Body of pancreas (tissue), 4 donors: ENCODE results near the gene CCDC158. TPM values are rescaled to one million over a fixed set of nuclear protein-coding genes. Genes with fewer than 3 reads are reported as not detected.

Experiments used
- ATAC-seq: fragments of 150-250 bp; one replicate; pipeline ENCODE4 v1.9.1; 2016
- DNase-seq, 4 donors: peaks; one replicate each; pipeline ENCODE4 v3.0.0-alpha.2; 2019
- H3K27ac ChIP-seq, 4 donors: fragments of 200-600 bp; sonication (generic); 1 replicate in 3 of 4; 2 replicates in 1 of 4; pipeline versions ENCODE4 v1.5.1 to v1.6.1; 2016 to 2019; ENCODE audit warnings: mild to moderate bottlenecking in 1 of 4, mixed read lengths in 1 of 4, moderate library complexity in 1 of 4
- H3K27me3 ChIP-seq, 2 donors: fragments of 200-600 bp; sonication (generic); one replicate each; pipeline ENCODE4 v1.6.0; 2016; ENCODE audit warnings: mild to moderate bottlenecking in 1 of 2
- H3K36me3 ChIP-seq, 2 donors: fragments of 200-600 bp; sonication (generic); replicated peaks in 1 of 2; 2 replicates each; pipeline ENCODE4 v1.5.1; 2016; ENCODE audit warnings: low read depth in 2 of 2; ENCODE audit not compliant: insufficient read depth in 1 of 2
- H3K4me1 ChIP-seq: fragments of 200-600 bp; sonication (generic); one replicate; pipeline ENCODE4 v1.6.0; 2016
- H3K4me3 ChIP-seq, 2 donors: fragments of 200-600 bp; sonication (generic); 1 replicate in 1 of 2; 2 replicates in 1 of 2; pipeline ENCODE4 v1.5.1; 2016 to 2019
- H3K9me3 ChIP-seq, 3 donors: fragments of 200-600 bp; sonication (generic); 1 replicate in 2 of 3; 2 replicates in 1 of 3; pipeline ENCODE4 v1.5.1; 2016
- POLR2A ChIP-seq, 3 donors: fragments of 450-650 bp; IDR thresholded peaks; one replicate each; pipeline ENCODE4 v1.6.1; 2016; ENCODE audit warnings: antibody characterized with exemption in 3 of 3, mild to moderate bottlenecking in 2 of 3
- WGBS, 2 donors: methylation state at CpG; one replicate each; pipeline ENCODE4 v1.1.5; 2017; 5-methylcytosine and 5-hydroxymethylcytosine counted together
- intact Hi-C: fragments of 100-400 bp; cut with DNase I; formaldehyde crosslinking; loops from one replicate; pipeline ENCODE4 v1.15.1; 2023
- total RNA-seq, 2 donors: library from RNA; depleted of rRNA; stranded (reverse); fragments of >200 nt; gene quantifications; one replicate each; pipeline ENCODE4 v1.1.0, GENCODE V29; 2016
- TF ChIP-seq, protein P1 (sequence below), 7 experiments: fragments of 450-650 bp in 4 of 7; fragments of 200-600 bp in 3 of 7; sonication (generic) in 3 of 7; IDR thresholded peaks; one replicate each; pipeline ENCODE4 v1.5.1; 2016 to 2019; ENCODE audit warnings: antibody characterized with exemption in 7 of 7

CCDC158 gene
- total RNA-seq, 2 donors from 2014 or later: 0.99 to 1.3 TPM

DNA sequence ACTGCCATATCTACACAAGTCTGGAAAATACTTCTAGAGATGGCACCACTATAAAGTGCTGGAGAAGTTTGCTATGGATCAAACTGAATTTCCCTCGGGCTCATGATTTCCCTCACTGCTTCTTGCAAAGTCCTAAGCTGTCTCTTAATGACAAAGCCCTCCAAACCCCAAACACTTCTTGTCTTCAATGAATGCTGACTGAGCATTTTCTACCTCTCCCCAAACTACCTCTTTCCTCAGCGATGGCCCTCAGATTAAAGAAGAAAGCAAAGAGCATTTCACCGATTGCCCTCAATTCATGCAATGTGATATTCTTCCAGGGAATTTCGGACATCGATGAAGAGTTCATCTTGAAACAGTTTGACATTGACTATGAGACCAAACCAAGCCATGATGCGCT is 149.7 kb downstream of the CCDC158 start:
- H3K4me3 ChIP-seq: no peak overlapping the region
- DNase-seq (no peak), ATAC-seq (no peak)
- 89 to 98% methylated on average over 6 of the region's 6 CpGs for WGBS, 2 donors
- no peaks in the 10 kb centered on the region for H3K9me3 ChIP-seq
- no peaks in the 10 kb centered on the region for H3K27me3 ChIP-seq
- intact Hi-C loops: no loop called here
- no peak for TF ChIP-seq POLR2A (IDR thresholded peaks at IDR 0.05)
- TF ChIP-seq, protein P1, sequence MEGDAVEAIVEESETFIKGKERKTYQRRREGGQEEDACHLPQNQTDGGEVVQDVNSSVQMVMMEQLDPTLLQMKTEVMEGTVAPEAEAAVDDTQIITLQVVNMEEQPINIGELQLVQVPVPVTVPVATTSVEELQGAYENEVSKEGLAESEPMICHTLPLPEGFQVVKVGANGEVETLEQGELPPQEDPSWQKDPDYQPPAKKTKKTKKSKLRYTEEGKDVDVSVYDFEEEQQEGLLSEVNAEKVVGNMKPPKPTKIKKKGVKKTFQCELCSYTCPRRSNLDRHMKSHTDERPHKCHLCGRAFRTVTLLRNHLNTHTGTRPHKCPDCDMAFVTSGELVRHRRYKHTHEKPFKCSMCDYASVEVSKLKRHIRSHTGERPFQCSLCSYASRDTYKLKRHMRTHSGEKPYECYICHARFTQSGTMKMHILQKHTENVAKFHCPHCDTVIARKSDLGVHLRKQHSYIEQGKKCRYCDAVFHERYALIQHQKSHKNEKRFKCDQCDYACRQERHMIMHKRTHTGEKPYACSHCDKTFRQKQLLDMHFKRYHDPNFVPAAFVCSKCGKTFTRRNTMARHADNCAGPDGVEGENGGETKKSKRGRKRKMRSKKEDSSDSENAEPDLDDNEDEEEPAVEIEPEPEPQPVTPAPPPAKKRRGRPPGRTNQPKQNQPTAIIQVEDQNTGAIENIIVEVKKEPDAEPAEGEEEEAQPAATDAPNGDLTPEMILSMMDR (IDR thresholded peaks at IDR 0.05): no peak
- no peak overlapping the region for H3K27ac ChIP-seq
- no peaks in the 10 kb centered on the region for H3K4me1 ChIP-seq
- no peaks in the 10 kb centered on the region for H3K36me3 ChIP-seq

DNA sequence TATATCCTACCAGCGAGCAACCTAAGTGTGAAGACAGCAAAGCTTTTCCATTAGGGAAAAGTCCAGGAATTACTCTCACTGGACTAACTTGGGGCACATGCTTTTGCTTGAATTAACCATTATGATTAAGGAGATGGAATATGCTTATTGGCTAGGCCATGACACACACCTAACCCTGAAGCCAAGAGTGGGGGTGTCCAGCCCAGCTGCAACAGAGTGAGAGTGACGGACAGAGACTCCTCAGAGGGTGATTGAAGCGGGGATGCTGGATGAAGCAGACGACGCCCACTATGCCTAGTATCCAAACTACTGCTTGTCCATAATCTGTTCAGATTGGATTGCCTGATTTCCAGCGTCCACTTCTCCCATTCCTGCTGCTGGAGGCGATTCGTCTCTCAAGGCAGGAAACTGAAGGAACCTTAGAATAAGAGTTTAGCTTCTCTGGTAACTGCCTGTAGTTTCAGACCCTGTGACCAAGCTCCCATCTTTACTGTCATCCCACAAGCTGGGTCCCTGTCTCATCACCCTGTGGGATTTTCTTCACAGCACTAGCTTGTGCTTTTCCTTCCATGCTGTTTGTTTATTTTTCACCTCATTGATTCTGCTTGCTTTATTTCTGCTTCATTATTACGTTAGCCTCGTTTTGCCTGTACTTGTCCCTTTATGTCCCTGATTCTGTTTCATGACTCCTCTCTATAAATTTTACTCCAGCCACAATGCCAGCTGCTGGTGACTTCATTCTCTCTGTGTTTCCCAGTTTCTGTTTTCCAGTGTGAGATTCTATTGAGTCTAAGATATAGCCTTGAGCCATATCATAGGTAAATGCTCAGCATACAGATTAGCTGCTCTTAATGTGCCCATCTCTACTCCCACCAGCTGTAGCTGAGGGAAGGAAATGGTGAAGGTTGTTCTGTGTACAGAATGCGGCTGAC is 150.4 kb downstream of the CCDC158 start:
- H3K27ac ChIP-seq: no peak overlapping the region
- no peak overlapping the region for H3K4me3 ChIP-seq
- no peak for ATAC-seq
- intact Hi-C loops: no loop called here
- no peak for TF ChIP-seq POLR2A (IDR thresholded peaks at IDR 0.05)
- TF ChIP-seq, protein P1 (IDR thresholded peaks at IDR 0.05): no peak
- no peaks in the 10 kb centered on the region for H3K27me3 ChIP-seq
- no peaks in the 10 kb centered on the region for H3K9me3 ChIP-seq
- no peak for DNase-seq
- WGBS, 2 donors: 84 to 86% methylated on average over 11 of the region's 11 CpGs
- H3K4me1 ChIP-seq: no peaks in the 10 kb centered on the region
- no peaks in the 10 kb centered on the region for H3K36me3 ChIP-seq

DNA sequence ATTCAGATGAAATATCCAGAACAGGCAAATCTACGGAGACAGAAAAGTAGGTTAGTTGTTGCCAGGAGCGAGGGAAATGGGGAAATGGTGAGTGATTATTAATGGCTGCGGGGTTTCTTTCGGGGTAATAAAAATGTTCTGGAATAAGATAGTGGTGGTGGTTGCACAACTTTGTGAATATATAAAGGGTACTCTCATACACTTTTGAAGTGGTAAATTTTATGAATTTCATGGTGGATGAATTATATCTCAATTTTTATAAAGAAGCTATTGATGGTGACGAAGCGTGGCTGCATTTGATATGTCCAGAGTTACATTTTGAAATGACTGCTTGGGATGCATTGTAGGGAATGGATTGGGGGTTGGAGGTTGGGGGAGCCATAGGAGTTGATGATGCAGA is 153.1 kb downstream of the CCDC158 start:
- Histone ChIP-seq H3K4me1 (no peaks in the 10 kb centered on the region), H3K9me3 (no peaks in the 10 kb centered on the region), H3K27me3 (no peaks in the 10 kb centered on the region), H3K36me3 (peaks cover 0 to 5% of the 10 kb centered on the region in 2 donors), H3K4me3 (no peak overlapping the region), H3K27ac (no peak overlapping the region)
- 95 to 98% methylated on average over 6 of the region's 6 CpGs for WGBS, 2 donors
- intact Hi-C loops: no loop called here
- TF ChIP-seq, protein P1 (IDR thresholded peaks at IDR 0.05): no peak
- TF ChIP-seq POLR2A (IDR thresholded peaks at IDR 0.05): no peak
- ATAC-seq: no peak
- no peak for DNase-seq

DNA sequence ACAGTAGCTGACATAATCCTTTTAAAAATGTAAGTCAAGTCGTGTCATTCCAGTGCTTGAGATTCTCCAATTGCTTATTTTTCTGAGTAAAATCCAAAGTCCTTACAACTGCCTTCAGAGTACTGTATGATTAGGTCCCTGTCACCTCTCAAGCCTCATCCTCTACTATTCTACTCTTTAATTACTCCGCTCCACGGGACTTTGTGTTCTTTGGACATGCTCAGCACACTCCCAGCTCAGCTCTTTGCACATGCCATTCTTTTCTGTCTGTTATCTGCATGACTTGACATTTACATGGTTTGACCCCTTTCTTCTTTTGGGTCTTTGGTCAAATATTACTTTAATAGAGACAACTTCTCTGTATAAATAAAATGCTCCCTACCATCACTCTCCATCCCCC is 154.3 kb downstream of the CCDC158 start:
- intact Hi-C loops: no loop called here

More for the DNA sequence above, 154.3 kb downstream of the CCDC158 start:
- Histone ChIP-seq H3K27ac (no peak overlapping the region), H3K9me3 (no peaks in the 10 kb centered on the region), H3K4me3 (no peak overlapping the region), H3K4me1 (no peaks in the 10 kb centered on the region), H3K36me3 (peaks cover 0 to 5% of the 10 kb centered on the region in 2 donors), H3K27me3 (no peaks in the 10 kb centered on the region)
- WGBS, 2 donors: 77 to 81% methylated on average over 3 of the region's 3 CpGs
- TF ChIP-seq POLR2A (IDR thresholded peaks at IDR 0.05): no peak
- TF ChIP-seq, protein P1 (IDR thresholded peaks at IDR 0.05): no peak
- ATAC-seq: no peak
- no peak for DNase-seq
